Esophagus squamous epithelium (tissue), 4 donors: ENCODE data around the gene DYNC1I1.

Experiments
- POLR2A ChIP-seq, 4 donors: fragments of 450-650 bp; IDR thresholded peaks; one replicate each; pipeline ENCODE4 v1.6.1; 2017; ENCODE audit warnings: antibody characterized with exemption in 4 of 4, mild to moderate bottlenecking in 4 of 4, moderate library complexity in 3 of 4
- TF ChIP-seq, protein P1 (sequence below), 6 experiments: fragments of 450-650 bp in 4 of 6; fragments of 200-600 bp in 2 of 6; sonication (generic) in 2 of 6; IDR thresholded peaks; one replicate each; pipeline ENCODE4 v1.5.1; 2016 to 2019; ENCODE audit warnings: antibody characterized with exemption in 6 of 6, mild to moderate bottlenecking in 4 of 6, moderate library complexity in 4 of 6

DNA sequence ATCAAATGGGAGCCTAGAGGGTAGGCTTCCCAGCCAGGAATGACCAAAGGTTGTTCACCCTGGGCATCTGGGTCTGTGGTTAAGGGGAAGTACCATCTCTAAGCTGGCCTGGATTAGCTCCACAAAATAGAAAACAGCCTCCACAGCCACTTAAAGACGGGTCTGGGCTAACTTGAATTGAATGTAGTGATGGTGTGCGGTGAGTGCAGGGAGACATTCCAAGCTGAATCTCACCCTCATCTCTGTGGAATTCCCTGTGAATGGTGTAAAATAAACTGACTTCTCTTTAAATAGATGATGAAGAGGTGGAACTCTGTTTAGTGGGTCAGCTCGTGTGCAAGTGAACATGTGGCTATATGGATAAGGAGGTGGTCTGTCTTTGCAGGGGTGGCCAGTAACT is 251.0 kb downstream of the DYNC1I1 start:
- TF ChIP-seq, protein P1, sequence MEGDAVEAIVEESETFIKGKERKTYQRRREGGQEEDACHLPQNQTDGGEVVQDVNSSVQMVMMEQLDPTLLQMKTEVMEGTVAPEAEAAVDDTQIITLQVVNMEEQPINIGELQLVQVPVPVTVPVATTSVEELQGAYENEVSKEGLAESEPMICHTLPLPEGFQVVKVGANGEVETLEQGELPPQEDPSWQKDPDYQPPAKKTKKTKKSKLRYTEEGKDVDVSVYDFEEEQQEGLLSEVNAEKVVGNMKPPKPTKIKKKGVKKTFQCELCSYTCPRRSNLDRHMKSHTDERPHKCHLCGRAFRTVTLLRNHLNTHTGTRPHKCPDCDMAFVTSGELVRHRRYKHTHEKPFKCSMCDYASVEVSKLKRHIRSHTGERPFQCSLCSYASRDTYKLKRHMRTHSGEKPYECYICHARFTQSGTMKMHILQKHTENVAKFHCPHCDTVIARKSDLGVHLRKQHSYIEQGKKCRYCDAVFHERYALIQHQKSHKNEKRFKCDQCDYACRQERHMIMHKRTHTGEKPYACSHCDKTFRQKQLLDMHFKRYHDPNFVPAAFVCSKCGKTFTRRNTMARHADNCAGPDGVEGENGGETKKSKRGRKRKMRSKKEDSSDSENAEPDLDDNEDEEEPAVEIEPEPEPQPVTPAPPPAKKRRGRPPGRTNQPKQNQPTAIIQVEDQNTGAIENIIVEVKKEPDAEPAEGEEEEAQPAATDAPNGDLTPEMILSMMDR (IDR thresholded peaks at IDR 0.05) = no peak
- no peak for TF ChIP-seq POLR2A (IDR thresholded peaks at IDR 0.05)
